ENCODE measurements around the gene FSTL5. TPM values are rescaled to one million over a fixed set of nuclear protein-coding genes. Genes with fewer than 3 reads are reported as not detected.

FSTL5 gene
- total and polyA plus RNA-seq, 2 of the 8 experiments (the other 6 are each of a cell fraction or from before 2014, with no cell fraction given): 0.09 to 0.32 TPM

DNA sequence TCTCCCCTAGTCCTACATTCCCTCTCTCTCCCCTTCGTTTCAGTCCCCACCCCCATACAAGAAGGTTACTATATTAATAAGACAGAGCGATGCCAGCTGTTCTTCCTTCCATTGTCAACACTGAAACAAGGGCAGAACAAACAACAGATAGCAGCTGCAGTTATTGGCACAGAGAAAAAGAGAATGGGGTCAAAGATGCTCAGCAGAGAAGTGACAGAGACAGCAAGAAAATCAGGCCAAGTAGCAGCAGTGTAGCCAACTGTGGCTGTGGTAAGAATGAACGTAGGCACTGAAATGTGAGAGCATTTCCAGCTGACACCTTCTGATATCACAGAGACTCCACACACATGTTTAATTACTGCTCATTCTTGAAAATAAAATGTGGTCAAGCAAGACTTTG, 641.8 kb downstream of the FSTL5 start (continued):
- no peak for TF ChIP-seq RAD21 (IDR thresholded peaks at IDR 0.05 in 1 of 2, conservative IDR thresholded peaks at IDR 0.05 in 1 of 2; ENCODE audit: low read depth in 2 of 2, low read length in 2 of 2)

Data from H1 (cell line).